NCI-H2107 treated with DMSO at 0.1 percent for 48 hours (cell line): ENCODE data around the gene TMEFF1.

ENCODE experiments used
- DNase-seq: peaks from one replicate; lab custom pipeline; 2025; ENCODE audit not compliant: unreplicated experiment; lab: John Stamatoyannopoulos, UW

The TMEFF1 gene

DNA sequence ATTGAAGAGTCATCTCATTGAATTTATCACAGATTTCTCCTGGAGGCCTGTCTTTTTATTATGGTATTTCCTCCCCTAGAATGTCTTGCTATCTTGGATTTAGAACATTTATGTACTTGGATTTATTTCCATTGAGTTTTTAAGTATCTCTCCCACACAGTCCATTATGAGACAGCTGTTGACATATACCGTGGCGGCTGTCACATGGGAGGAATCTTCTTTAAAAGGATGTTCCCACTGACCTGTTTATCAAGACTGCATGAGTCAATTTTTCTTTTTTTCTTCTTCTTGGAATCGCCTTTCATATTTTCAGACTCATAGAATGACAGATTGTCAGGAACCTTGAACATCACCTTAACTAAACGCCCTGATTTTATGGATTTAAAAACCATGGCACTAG is 102.1 kb downstream of the TMEFF1 start:
- DNase-seq: no peak

DNA sequence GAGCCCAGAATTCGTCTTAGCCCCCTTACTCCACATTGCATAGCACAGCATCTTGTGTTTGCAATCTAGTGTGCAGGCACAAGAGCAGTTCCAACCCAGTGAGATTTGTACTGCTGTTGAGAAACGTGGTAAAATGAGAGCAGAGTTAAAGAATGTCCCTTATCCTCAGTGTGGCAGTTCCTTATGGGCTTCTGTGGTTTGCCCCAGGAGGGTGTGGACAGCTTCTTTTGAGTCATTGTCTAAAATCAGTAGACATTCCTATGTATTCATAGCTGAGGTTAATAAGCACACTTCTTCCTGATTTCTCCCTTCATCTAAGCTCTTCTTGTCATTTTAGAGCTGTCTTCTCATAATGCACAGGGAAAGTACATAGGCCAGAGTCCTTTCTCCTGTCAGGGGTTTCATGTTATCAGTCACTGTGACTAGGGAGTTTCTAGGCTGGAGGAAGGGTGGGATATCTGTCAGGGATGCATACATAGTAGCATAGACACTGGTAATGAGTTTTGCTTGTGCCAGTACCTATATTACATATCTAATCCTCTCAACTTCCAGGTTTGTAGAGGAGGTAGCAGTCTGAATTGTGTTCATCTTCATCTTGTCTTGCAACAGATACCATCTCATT is 102.9 kb downstream of the TMEFF1 start:
- DNase-seq: no peak

DNA sequence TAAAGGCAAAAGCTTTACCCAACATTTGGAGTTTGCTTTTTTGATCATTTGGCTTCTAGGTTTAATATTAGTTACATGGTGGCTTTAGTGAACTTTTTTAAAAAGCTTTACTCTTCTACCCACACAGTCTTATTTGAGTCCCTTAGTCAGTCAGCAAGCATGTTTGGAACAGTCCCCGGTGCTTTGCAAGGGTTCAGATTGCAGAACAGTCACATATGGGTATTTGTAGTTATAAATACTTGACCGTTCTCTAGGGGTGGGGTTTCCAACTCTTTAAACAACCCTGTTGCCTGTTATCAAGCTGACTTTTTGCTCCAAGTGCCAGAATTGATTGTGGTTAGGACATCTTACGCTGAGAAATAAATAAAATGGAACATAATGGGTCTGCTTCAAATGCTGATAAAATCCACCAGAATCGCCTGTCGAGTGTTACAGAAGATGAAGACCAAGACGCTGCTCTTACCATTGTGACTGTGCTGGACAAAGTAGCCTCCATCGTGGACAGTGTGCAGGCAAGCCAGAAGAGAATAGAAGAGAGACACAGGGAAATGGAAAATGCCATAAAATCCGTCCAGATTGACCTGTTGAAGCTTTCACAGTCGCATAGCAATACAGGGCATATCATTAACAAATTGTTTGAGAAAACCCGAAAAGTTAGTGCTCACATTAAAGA is 105.0 kb downstream of the TMEFF1 start, which contains the start of gene CAVIN4:
Gene CAVIN4 (plus strand): TSS at position 304 of the 673 bp plus-strand sequence. CDS start 65 bp downstream, at position 369.
- DNase-seq: no peak

DNA sequence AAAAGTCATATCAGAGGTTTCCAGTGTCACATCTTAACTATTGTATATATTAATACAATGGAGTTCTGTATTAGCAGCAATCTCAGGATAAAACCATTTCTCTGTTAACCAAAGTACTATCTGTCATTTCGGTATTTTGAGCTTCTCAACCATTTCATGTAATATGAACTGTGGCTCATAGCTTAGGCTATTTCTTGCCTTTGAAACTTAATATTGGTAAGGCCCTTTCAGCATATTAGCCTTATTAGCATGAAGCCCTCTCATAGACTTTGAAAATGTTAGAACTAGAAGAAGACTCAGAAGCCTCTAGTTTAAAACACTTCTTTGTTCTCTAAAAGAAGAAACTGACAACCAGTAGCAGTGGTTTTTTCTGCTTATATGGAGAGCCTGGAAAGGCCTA is 105.7 kb downstream of the TMEFF1 start:
- DNase-seq: no peak

DNA sequence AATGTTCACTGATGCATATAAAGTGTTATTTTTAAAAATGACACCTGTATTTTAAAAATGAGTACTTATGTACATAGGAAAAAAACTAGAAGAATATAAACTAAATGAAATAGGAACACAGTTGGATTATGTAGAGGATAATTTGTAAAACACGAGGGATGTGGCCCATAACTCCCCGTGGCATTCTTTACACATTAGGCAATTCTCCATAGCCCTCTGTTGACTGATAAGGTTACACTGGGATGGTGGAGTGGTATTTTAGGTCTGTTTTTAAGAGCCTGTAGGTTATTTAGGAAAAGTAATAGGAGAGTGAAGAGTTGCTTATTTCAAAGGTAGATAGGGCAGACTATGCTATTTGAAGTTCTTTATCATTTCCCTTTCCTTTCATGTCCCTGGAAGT is 106.7 kb downstream of the TMEFF1 start:
- no peak for DNase-seq

DNA sequence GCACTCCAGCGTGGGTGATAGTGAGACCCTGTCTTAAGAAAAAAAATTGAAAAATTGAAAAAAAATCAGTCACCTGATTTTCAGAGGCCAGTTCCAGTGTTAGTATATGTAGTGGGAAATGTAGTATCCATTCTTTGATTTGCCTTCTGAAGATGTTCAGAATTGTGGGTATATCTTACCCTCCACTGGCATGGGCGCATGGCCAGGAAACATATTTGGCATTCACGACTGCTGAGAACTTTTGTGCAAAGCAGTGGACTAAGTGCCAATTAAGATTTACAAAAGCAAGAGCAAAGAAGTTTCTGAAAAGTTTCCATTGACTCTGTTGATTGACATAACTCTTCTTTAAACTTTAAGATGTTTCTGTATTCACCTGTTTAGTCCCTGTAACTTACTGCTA is 107.3 kb downstream of the TMEFF1 start:
- DNase-seq: no peak

DNA sequence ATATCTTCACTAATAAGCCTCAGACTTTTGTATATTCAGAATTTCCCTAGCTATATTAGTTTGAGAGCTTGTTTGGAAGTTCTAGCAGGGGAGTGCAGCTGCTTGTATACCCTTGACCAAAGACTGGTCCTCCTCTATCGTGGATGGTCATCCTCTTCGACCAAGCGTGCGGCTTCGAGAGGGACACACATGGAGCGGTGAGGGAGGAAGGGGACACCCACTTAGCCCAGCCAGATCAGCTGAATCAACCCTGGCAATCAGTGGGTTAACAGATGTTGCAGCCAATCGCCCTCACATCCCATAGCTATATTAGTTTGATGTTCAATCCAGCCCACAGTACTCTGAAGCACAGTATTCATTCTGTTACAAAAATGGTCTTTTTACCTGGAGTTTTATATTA is 108.1 kb downstream of the TMEFF1 start:
- DNase-seq: no peak

DNA sequence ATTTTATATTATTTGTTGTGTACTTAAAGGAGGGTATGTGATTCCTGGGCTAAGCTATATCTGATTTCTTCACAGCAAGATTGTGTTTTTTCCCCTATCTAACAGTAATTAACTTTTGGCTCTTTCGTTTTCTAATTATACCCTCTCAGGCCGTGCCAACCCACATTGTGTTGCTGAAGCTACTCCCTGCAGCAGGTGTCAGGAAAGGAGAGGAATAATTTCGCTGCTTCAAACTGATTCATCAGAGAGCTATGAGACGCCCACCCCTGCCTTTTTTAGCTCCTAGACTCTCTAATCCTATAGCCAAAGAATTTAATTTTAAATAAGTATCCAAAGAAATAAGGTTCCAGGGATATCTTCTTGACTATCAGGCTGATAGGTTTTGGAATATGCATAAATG is 108.7 kb downstream of the TMEFF1 start:
- no peak for DNase-seq

DNA sequence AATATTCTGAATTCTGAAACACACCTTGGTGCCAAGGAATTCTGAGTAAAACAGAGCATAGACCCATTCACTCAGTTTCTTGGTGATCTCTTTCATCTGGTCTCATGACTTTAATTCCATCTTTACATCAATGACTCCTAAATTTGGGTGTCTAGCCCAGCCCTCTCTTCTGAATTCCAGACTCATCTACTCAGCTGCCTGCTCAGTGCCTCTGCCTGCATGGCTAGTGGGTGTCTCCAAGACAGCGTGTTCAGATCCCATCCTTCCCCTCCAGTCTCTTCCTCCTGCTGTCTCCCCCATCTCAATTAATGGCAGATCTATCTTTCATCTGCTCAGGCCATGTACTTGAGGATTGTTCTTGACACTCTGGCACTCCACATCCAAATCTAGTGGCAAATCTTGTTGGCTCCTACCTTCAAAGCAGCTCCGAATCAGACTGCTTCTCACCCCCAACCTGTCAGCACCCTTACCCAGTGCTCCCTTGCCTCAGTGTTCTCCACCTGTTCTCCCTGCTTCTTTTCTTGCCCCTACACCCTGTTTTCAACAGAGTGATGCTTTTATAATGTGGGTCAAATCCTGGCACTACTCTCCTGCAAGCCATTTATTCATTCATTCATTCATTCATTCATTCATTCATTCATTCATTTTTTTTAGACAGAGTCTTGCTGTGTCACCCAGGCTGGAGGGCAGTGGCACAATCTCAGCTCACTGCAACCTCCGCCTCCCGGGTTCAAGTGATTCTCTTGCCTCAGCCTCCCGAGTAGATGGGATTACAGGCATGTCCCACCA is 110.3 kb downstream of the TMEFF1 start:
- DNase-seq: no peak

DNA sequence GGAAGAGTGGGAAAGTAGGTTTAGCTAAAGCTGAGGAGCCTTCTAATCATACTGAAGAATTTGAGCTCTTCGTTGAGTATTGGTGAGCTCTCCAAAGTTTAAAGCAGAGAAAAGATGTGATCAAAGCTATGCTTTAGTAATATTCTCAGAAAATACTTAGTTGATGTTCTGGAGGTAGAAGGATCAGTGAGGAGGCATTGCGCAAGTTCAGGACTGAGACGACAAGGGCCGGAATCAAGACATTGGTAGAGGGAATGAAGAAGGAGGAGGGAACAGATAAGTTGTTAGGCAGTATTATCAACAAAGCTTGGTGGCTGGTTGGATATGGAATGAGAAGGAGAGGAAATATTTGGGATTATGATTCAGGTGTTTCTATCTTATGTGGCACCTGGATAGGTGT is 112.0 kb downstream of the TMEFF1 start:
- no peak for DNase-seq

DNA sequence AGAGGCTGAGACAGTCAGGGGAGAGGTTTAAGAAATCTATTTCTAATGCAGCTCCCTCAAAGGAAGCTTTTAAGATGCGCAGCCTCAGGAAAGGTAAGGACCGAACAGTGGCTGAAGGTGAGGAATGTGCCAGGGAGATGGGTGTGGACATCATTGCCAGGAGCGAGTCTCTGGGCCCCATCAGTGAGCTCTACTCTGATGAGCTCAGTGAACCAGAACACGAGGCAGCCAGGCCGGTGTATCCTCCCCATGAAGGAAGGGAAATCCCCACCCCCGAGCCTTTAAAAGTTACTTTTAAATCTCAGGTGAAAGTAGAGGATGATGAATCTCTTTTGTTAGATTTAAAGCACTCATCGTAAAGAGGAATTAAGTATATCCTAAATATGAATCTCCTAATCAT is 113.1 kb downstream of the TMEFF1 start:
- DNase-seq: no peak

DNA sequence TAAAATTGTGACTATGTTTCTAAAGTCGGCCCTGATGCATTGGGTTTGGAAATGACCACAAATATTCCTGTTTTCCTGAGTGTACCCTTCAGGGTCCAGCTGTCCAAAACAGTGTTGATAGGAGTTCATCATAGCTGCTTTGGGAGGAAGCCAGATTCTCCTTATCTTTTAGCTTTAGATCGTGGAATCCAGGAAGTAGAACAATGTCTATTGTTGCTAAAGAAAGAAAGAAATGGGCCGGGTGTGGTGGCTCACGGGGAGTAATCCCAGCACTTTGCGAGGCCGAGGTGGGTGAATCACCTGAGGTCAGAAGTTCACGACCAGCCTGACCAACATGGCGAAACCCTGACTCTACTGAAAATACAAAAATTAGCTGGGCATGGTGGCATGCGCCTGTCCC is 114.4 kb downstream of the TMEFF1 start:
- DNase-seq: no peak

DNA sequence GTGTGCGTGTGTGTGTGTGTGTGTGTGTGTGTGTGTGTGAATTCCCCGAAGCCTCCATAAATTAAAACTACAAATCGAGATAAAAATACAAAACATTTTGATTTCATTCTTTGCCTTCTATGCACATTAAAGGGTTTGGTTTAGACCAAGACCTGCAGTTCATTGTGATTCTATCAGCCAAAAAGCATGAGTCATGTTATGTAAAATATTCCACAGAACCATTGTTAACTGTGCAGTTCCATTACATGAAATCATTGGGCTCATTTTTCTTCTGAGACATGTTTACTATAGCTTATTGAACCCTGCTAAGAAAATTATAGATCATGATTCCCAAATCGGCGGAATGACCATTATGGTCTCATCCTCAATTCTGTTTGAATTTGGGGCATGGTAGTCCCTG is 116.6 kb downstream of the TMEFF1 start:
- no peak for DNase-seq

DNA sequence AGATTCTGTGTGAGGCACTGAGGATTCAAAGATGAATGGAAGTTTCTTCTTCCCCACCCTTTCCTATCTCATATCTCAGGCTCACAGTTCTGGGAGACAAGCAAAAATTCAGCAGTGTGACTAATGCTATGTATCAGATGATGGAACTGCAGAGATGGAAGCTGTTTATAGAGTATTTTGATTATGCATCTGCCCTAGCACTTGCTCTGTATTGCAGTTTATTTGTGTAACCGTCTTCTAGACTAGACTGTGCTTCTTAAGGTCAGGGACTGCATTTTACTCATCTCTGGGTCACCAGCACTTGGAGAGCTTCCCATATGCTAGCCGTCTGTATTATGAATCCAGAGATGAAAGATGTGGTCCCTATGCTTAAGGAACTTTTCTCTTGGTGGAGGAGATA is 117.5 kb downstream of the TMEFF1 start:
- no peak for DNase-seq

DNA sequence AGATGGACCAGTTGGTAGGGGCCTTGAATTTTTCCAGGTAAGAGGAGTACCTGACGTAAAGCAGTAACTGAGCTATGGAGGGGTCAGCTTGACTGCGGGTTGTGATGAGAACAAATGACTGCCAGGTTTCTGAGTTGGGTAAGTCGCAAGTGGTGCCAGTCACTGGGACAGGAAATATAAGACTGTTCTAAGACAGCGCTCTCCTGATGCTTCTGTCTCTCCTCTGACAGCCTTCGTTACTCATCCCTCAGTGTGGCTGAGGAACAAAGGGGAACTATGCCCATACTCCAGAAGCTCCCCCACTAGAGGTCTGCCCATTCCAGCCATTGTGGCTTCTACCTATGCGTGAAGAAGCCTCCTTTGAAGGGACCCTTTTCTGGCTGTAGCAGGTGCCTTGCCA is 118.2 kb downstream of the TMEFF1 start:
- DNase-seq: no peak

DNA sequence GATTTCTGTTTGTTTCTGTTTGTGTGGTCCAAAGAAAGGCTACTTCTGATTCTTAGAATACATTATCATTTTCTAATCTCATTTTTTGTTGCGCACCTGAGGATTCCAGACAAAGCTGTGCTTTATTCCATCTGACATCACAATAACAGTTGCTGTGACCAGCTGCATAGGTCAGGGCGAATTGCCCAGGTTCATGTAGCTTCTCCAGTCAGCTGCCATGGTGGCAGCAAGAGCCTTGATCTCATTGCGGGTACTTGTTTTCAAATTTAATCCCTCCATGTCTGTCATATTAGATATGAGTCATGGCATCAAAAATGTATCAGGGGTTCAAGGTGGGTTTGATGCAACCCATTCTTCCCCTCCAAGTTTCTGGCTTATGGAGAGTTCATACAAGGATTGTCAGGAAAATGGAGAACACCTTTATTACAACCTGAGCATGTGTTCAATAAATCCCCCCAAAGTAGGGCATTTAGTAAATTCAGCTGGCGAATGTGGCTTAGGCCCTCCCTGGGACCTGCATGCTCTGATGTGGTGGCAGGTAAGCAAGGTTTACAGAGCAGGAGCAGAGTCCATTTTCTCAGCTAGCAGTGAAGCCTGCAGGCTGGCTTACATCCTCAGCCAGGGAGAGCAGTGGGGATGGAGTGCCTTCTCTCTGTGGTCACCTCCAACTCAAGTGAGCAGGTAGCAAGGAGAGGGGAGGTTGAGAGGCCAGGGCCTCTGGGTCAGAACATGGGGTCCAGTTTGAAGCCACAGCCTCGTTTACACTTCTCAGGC is 118.9 kb downstream of the TMEFF1 start:
- no peak for DNase-seq

DNA sequence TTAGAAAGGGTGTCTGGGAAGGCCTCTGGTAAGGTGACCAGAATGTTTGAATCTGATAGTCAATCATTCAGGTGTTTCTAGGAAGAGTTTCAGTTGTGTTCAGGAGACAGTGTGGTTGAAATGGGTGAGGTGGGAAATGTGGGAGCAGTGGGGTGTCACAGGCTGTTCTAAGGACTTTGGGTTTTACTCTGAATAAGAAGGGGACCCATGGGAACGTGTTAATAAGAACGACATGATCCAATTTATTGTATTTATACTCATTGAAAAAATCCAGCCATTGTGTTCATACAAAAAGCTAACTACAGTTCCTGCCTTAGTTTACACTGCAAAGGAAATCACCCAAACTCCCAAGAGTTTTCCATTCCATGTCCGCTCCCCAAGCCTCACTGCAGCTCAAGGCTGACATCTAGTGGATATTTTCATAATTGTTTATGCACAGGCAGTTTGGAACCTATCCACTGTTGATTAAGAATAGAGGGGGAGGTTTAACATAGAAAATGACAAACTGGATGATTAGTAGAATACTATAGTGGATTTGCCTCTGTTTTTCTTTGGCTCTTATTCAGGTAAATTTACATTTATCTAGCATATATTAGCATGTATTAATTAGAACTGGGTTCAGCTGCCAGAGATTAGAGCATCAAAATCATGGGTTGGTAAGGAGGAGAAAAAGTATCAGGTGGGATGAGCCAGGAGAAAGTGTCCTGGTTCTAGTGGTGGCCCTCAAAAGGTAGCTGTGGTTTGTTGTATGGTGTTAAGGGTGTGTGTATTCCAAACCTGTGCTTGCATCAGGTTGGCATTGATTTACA is 122.6 kb downstream of the TMEFF1 start:
- peak; percentile 54 for DNase-seq

DNA sequence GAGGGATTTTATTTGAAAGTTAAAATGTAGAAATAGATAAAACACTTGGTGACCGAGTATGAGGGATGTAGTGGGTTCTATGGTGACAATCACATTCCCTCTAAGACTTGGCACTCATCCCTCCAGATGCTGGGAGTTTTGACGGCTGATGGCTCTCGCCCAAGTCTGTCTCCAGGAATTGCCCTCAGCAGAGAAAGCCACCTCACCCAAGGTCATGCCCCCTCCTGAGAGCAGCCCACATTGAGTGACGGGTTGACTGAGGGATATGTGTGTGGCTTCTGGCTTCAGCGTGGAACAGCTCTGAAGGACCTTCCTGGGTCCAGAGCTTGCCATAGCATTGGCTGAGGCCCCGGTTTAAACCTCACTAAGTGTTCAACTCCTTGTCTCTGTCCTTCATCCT is 124.3 kb downstream of the TMEFF1 start:
- no peak for DNase-seq

DNA sequence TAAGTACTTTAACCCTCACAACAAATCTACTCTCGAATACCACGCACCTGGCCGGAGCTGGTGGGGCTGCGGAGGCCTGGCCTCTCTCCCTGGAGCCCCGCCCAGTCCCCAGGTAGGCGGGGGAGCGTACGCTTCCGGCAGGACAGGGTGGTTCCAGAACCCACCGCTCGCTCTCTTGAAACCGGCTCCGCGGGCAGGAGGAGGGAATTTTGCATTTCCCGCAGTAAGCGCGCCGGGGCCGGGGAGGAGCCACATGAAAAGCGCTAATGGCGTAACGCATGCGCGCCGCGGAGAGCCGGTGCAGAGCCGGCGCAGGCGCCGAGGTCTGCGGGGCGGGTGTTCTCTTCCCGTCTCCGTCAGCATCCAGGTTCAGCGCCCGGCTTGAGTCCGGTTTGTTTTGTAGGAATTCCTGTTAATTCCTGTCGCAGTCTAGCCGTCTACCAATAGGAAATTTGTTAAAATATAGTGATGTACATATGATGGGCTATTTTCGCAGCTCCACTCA is 125.7 kb downstream of the TMEFF1 start:
- peak; percentile 88 for DNase-seq

DNA sequence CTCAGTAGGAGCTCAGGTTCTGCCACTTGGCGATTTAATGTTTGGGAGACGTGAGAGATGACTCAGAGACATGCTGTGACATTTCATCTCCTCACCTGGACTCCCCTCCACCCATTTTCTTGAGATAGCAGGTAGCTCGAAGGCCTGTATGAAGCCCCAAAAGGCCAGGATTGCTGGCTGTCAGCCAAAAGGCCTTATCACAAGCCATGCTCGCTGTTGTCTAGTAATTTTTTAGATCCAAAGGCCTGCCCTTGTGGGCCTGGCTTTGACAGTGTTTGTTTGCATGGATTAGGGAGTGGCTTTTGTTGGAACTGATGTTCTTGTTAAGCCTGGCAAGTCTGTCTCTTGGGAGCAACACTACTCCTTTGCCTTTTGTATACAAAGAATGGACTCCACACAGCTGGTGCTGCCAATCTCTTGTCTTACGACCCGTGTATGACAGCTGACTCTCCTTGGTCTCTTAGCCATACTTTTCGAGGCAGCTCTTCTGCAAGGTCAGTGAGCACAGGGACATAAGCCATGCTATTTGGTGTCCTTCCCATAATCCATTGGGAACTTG is 127.7 kb downstream of the TMEFF1 start:
- peak; percentile 79 for DNase-seq
